HG03378 (cell line): ENCODE data around the gene GRM8.

Experiments
- ATAC-seq: cut with Tn5 transposase; IDR thresholded peaks from one replicate; pipeline ENCODE4 v1.9.1; 2021; ENCODE audit warnings: mild to moderate bottlenecking, moderate library complexity; ENCODE audit not compliant: unreplicated experiment

The GRM8 gene

DNA sequence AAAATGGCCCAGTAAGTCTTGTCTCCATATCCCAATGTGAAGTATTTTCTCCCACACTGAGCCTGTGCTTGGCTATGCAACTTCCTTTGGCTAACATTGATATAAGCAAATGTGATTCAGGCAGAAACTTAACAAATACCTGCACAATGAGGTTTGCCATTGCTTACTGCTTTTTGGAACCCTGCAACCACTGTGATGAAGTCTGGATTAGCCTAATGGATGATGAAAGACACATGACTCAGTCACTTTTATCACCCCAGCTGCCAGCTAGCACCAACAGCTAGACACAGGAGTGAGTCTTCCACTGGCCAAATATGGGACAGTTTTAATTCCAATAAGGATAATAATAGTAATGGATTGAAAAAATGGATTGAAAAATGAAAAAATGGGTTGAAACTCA, 854.5 kb downstream of the GRM8 start:
- ATAC-seq: no peak

DNA sequence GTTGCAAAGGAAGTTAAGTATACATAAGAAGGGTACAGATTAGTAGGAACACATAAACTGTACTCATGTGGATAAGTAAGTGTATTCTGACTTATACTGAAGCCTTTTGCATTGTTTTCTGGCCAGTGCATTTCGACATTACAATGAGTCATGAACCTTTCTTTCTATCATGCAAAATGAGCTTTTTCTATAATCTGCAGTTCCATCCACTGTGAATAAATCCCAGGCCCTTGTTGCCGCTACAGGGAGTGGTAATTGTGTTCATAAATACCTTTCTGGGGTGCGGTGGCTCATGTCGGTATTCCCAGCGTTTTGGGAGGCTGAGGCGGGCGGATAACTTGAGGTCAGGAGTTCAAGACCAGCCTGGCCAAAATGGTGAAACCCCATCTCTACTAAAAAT, 858.3 kb downstream of the GRM8 start:
- ATAC-seq: no peak
